ENCODE measurements around the gene PPP2R2B. TPM values are rescaled to one million over a fixed set of nuclear protein-coding genes. Genes with fewer than 3 reads are reported as not detected.

PPP2R2B gene
- total RNA-seq, 1 donor from 2014 or later = 0.12 TPM

- DNase-seq (ENCODE audit: extremely low read depth, low read depth, low spot score) = no peak
Measured at GRCh38 chr5:146667633-146668272, 210.8 kb downstream of the PPP2R2B start.

GRCh38 chr5:146662229-146662628 is 216.3 kb downstream of the PPP2R2B start:
- DNase-seq (ENCODE audit: extremely low read depth, low read depth, low spot score) = no peak

- DNase-seq (ENCODE audit: extremely low read depth, low read depth, low spot score) = no peak
Measured at GRCh38 chr5:146660376-146660960, 218.1 kb downstream of the PPP2R2B start.

GRCh38 chr5:146659961-146660360 is 218.6 kb downstream of the PPP2R2B start:
- no peak for DNase-seq (ENCODE audit: extremely low read depth, low read depth, low spot score)

GRCh38 chr5:146656703-146657102 is 221.9 kb downstream of the PPP2R2B start:
- DNase-seq (ENCODE audit: extremely low read depth, low read depth, low spot score) = no peak

GRCh38 chr5:146653560-146653959 is 225.0 kb downstream of the PPP2R2B start:
- no peak for DNase-seq (ENCODE audit: extremely low read depth, low read depth, low spot score)

GRCh38 chr5:146652547-146652946 is 226.0 kb downstream of the PPP2R2B start:
- no peak for DNase-seq (ENCODE audit: extremely low read depth, low read depth, low spot score)

- DNase-seq (ENCODE audit: extremely low read depth, low read depth, low spot score) = no peak
Measured at GRCh38 chr5:146647656-146648199, 230.8 kb downstream of the PPP2R2B start.

- DNase-seq (ENCODE audit: extremely low read depth, low read depth, low spot score) = no peak
Measured at GRCh38 chr5:146646441-146646840, 232.1 kb downstream of the PPP2R2B start.

- no peak for DNase-seq (ENCODE audit: extremely low read depth, low read depth, low spot score)
Measured at GRCh38 chr5:146645342-146645741, 233.2 kb downstream of the PPP2R2B start.

GRCh38 chr5:146644831-146645230 is 233.7 kb downstream of the PPP2R2B start:
- no peak for DNase-seq (ENCODE audit: extremely low read depth, low read depth, low spot score)

- no peak for DNase-seq (ENCODE audit: extremely low read depth, low read depth, low spot score)
Measured at GRCh38 chr5:146643776-146644175, 234.8 kb downstream of the PPP2R2B start.

- no peak for DNase-seq (ENCODE audit: extremely low read depth, low read depth, low spot score)
Measured at GRCh38 chr5:146642410-146642809, 236.1 kb downstream of the PPP2R2B start.

GRCh38 chr5:146641941-146642340 is 236.6 kb downstream of the PPP2R2B start:
- no peak for DNase-seq (ENCODE audit: extremely low read depth, low read depth, low spot score)

- no peak for DNase-seq (ENCODE audit: extremely low read depth, low read depth, low spot score)
Measured at GRCh38 chr5:146640285-146640896, 238.2 kb downstream of the PPP2R2B start.

GRCh38 chr5:146635443-146635842 is 243.1 kb downstream of the PPP2R2B start:
- DNase-seq (ENCODE audit: extremely low read depth, low read depth, low spot score) = no peak

- DNase-seq (ENCODE audit: extremely low read depth, low read depth, low spot score) = no peak
Measured at GRCh38 chr5:146633323-146633764, 245.2 kb downstream of the PPP2R2B start.

- no peak for DNase-seq (ENCODE audit: extremely low read depth, low read depth, low spot score)
Measured at GRCh38 chr5:146632620-146633322, 245.8 kb downstream of the PPP2R2B start.

- no peak for DNase-seq (ENCODE audit: extremely low read depth, low read depth, low spot score)
Measured at GRCh38 chr5:146630472-146630871, 248.1 kb downstream of the PPP2R2B start.

GRCh38 chr5:146628950-146629349 is 249.6 kb downstream of the PPP2R2B start:
- no peak for DNase-seq (ENCODE audit: extremely low read depth, low read depth, low spot score)

- no peak for DNase-seq (ENCODE audit: extremely low read depth, low read depth, low spot score)
Measured at GRCh38 chr5:146626936-146627335, 251.6 kb downstream of the PPP2R2B start.
